Globus pallidus (tissue), 1 donor: ENCODE results near the gene AP5Z1.

Experiments used
- DNase-seq: peaks from one replicate; pipeline ENCODE4 v3.0.0-alpha.2; 2015; ENCODE audit warnings: low spot score

AP5Z1 gene

DNA sequence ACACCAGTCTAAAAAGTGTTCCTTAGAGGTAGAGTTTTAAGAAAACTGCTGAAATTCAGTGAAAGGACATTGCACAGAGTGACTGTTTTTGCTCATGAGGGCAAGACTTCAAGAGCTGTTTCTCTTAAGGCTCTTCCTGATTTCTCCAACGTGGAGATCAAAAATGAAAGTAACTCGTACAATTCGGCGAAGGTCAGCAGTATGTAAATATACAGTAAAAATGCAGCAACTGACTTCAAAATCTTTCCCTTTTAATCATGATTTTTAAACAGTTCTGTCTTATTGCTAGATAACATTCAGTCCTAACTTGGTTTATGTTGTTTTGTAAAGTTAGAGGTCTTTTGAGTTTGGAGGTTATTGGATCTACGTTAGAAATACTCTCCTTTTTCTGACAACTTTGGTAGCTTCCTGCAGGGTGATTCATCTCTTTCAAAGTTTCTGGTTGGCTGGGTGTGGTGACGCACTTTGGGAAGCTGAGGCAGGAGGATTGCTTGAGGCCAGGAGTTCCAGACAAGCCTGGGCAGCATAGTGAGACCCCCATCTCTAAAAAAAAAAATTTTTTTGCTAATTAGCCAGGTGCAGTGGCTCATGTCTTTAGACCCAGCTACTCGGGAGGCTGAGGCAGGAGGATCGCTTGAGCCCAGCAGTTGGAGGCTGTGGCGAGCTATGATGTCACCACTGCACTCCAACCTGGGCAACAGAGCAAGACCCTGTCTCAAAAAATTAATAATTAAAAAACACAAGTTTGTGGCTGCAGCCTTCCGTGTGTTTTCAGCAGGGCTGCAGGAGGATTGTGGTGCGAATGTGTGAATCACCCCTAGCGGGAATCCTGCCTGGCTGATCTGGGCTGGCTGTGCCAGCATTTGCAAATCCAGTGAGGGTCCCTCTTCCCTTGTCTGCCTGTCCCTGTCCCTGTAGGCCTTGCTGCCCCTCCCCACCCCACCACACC lies 29.2 kb upstream of the AP5Z1 start:
- DNase-seq, result no peak

DNA sequence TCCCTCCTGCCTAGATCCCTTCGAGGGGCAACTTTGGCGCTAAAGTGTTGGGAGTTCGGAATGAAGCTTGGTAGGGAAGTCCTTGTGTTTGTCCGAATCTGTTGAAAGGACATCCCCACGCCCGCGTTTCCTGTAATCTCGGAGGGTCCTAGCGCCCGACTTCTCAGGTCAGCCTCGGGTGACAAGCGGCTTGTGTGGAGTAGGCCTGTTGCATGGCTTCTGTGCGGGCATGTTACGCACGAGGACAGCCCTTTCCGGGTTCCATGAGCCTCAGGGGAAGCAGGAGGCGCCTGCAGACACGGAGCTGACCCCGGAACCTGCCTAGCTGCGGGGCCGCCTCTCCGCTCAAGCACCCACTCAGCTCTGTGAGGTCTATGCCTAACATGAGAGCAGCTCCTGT lies 28.4 kb upstream of the AP5Z1 start:
- no peak for DNase-seq

DNA sequence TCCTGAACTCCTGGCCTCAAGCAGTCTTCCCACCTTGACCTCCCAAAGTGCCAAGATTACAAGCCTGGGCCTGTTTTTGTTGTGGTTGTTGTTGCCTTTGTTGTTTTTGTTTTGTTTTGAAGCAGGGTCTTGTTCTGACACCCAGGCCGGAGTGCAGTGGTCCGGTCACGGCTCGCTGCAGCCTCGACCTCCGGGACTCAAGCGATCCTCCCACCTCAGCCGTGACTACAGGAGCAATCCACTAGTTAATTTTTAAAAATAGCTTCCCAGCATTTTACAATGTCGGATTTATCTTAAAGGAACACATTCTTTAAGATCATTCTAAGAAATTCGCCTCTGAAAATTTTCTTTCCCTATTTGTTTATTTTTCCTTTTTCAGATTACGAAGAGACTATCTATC lies 27.7 kb upstream of the AP5Z1 start:
- DNase-seq, result no peak

DNA sequence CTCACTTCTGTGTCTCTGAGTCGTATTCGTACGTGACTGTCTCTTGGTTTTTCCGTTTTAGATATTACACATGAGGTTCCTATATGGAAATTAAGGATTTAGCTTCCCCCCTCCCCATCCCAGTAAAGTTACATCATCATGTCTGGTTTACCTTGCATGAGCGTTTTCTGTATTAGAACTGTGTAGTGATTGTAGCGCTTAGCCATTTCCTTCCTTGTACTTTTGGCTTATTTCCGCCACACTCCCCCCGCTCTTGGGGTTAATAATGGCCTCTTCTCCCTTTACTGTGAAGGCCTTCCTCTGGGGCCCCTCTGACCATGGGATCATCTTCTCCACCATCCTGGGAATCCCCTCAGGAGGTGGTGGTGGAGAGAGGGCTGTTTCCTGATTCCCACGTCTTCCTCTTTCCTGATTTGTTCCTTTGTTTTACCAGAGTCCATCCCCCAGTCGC lies 27.2 kb upstream of the AP5Z1 start:
- DNase-seq, result no peak

DNA sequence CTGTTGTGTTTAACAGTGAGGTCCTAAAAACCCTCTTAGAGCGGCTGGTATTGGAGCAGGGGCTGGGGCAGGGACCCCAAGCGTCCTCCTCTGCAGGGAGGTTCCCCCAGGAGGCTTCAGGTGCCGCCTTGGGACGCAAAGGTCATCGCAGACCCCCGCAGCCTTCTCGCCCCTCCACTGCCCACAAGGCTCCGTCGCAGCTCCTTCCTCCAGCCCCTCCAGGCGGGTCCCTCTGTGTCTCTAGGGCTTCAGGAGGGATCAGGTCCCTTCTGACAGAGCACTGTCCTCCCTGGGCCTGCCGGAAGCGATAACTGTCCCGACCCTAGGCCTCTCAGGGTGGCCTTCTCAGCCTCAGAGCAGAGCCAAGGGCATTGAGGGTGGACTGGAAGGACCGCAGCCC lies 26.1 kb upstream of the AP5Z1 start:
- DNase-seq, result no peak

DNA sequence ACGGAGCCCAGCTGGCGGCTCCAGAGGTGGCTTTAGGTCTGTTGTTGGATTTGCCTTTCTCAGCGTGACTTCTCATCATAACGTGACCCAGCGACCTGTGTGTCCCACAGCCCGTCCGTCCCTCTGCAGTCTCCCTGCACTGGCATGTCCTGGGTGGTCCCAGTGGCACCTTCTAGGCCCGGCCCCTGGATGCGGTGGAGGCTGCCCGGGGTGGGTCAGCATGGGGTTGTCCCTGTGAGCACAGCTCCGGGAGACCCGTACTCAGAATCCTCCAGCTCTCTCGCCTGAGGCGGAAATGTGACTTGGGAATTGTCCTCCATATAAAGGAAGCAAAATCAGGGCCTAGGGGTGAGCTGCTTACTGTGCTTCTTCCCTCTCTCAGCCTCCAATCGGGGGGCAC lies 25.6 kb upstream of the AP5Z1 start:
- DNase-seq, result no peak

DNA sequence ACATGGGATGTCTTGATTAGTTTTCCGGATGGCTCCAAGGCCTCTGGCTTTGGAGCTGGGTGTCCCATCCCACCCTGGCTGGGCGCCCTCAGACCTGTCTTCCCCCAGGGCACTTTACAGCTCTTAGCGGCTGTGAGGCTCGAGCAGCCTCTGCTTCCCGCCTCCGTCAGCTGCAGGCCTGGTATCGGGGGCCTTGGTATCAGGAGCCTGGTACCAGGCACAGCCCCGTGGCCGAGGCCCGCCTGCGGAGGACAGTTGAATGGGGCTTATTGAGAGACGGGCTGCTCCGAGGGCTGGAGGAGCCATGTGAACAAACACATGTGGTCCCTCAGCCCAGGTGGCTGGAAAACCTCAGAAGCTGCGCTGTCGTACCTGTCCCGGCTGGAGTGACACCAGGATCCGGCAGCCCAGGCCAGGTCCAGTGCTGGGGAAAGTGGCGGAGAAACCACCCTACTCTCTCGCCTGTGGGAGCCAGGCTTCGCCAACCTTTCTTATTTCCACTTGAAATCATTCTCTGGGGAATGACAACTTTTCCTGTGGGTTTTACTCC lies 23.9 kb upstream of the AP5Z1 start:
- peak; percentile 87 for DNase-seq

DNA sequence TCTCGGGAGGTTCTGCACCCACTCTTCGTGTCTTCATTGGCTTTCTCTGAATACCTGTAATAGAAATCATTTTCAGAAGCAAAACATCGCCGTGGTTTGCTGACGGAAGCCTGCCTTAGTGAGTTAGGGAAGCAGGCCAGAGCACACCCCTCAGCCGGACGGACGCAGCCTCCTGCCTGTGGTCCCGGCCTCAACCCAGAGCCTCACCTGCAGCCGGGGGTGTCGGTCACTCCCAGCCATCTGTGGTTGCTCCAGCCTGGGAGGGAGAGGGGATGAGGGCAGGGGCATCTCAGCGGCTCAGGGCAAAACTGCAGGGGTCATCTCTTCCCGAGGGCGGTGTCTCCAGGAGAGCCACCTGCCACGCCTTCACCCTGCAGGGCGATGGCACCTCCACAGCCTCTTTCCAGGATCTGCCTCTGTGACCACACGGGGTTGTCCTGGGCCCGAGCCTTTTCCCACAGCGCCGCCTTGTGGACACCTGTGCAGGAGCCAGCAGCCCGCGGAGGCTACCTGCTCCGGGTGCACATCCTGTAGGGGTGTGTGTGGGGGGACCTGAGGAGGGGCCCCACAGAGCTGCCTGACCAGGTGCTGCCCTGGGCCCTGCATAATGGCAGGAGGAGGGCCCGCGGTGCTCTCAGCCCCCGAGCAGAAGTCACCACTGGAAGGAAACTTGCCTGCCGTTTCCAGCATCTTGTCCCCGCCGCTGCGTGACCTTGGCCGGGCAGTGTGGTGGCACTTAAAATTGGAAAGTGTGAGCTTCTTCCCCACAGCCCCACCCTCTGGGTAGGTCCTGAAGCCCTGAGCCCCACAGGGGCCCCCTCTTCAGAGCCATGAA lies 21.6 kb upstream of the AP5Z1 start:
- DNase-seq, result peak; percentile 69

DNA sequence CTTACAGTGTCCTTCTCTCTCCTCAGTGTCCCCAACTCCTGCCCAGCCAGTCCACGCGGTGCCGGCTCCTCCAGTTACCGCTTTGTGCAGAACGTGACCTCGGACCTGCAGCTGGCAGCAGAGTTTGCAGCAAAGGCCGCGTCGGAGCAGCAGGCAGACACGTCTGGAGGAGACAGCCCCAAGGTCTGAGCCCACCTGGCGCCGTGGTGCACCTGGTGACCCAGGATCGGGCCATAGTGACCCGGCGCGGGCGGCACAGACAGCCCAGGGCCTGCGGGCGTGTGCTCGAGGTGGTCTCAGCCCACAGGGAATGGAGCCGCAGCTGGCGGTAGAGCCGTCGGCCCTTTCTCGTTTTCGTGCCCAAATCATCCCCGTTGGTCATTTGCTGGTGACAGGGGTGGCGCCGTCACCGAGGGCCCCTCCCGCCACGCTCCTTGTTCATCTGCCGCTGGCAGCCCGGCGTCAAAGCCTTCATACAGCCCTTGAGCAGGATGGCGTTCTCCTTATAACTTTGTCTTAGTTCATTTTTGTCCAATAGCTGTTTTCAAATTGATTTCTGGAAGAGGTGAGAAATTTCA lies 20.9 kb upstream of the AP5Z1 start:
- no peak for DNase-seq

DNA sequence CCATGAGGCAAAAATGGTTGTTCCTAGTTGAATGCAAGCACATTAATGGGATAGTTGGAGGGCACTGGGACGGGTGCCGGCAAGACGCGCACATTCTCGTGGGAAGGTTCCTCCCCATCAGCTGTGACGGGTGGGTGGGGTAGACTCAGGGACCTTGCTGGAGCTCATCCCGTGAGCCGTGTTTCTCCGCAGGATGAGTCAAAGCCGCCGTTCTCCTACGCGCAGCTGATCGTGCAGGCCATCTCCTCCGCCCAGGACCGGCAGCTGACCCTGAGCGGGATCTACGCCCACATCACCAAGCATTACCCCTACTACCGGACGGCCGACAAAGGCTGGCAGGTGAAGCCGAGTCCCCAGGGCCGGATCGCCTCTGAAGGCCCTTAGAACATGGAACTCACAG lies 20.4 kb upstream of the AP5Z1 start:
- DNase-seq, result no peak

DNA sequence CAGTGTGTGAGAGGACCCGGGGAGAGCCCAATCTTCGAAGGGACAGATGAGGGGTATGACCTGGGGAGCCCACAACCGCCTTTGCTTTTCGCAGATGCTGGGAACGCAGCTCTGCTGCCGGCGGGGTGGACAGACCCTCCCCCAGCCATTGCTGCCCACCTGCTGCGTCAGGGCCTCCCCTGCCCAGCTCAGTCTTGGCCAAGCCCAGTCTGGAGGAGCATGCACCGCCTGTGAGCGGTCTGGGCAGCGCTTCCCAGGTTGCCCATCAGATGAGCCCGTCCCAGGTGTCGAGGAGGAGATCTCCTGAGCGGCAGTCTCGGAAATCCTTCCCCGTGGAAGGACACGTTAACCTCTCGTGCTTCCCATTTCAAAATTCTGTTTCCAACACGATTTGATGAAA lies 17.3 kb upstream of the AP5Z1 start:
- no peak for DNase-seq

DNA sequence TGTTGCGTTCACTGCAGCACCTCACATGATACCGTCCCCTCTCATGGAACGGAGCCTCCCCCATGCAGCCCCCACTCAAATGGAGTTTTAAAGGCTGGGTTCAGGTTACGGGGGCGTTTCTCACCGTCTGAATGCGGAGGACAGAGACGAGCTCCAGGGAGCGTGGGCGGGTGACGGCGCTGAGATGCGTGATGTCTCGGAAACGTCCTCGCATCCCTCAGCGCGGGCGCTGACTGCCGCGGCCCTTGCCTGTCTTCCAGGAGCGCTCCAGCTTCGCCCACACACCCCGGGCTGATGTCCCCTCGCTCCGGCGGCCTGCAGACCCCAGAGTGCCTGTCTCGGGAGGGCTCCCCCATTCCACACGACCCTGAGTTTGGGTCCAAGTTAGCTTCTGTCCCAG lies 16.6 kb upstream of the AP5Z1 start:
- DNase-seq, result no peak

DNA sequence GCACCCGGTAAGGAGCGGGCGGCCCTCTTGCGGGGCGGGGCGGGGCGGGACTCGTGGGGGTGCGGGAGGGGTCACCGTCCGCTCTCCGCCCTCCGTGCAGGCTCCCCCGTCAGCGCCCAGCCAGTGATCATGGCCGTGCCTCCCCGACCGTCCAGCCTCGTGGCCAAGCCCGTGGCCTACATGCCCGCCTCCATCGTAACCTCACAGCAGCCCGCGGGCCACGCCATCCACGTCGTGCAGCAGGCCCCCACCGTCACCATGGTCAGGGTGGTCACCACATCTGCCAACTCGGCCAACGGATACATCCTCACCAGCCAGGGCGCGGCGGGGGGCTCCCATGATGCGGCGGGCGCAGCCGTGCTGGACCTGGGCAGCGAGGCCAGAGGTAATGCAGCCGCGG lies 16.2 kb upstream of the AP5Z1 start:
- DNase-seq, result no peak

DNA sequence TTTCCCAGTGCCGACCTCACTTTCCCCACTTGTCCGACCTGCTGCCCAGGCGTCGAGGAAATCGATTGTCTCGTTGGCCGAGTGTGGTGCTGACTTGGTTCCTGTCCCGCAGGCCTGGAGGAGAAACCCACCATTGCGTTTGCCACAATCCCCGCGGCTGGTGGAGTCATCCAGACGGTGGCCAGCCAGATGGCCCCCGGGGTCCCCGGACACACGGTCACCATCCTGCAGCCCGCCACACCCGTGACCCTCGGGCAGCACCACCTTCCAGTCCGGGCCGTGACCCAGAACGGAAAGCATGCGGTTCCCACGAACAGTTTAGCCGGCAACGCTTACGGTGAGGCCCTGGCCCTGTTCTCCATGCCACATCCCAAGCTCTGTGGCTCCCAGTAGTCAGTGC lies 14.5 kb upstream of the AP5Z1 start:
- no peak for DNase-seq

DNA sequence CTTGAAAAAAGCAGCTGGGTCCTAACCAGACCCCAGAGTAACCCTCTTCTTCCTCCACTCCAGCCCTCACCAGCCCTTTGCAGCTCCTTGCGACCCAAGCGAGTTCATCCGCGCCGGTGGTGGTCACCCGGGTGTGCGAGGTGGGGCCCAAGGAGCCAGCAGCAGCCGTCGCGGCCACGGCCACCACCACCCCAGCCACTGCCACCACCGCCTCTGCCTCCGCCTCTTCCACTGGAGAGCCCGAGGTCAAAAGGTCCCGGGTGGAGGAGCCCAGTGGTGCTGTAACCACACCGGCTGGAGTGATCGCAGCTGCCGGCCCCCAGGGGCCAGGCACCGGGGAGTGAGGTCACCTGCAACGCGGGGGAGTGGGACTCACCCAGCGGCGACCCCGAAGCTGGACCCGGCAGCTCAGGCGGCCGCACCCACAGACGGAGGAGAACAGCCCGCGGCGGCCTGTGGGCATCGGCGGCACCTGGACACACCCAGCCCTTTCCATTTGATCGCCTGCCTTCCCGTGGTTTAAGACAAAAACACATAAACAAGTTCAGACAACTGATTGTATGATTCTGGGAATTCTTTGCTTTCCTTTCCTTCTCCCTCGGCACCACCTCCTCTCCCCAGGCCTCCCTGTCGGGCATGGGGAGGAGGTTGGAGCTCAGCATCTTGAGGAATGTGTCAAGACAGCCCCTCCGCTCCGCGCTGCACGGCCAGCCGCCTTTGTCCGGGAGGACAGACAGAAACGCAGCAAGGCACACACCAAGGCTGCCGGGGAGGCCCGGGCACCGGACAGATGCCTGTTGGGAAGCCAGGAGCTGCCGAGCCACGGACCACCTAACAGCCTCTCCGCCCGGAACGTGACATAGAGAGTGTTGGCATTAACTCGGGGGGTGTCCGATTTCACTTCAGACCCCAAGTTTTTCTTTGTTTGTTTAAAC lies 13.0 kb upstream of the AP5Z1 start:
- no peak for DNase-seq

DNA sequence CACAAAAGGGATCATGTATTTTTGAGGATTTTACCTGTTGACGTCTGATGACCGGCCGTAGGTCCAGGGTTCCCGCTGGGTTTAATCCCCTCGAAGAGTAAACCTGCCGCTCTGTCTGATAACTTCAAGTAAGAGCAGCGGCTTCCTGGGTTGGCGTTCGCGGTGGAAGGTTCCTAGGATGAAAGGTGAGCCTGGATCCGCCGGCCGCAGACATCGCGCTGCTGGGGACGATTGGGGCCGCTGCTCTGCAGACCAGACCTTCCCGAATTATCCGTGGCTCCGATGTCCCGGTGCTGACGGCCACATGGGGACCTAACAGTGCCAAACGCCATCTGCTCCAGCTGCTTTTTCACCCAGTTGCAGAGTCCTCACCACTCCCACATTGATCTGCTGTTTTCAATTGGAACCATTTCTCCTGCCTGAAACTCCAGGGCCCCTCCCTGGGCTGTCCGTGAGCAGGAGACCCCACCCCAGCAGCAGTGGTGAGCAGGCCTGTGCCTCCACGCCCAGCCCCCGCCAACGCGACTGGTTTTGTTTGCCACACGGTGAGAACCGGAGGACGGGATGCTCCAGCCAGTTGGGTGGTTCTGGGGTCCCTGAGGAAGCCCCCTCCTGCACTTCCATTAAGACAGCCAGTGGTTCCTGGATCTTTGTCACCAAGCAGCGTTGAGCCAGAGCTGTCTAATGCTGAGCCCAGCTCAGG lies 12.2 kb upstream of the AP5Z1 start:
- no peak for DNase-seq

DNA sequence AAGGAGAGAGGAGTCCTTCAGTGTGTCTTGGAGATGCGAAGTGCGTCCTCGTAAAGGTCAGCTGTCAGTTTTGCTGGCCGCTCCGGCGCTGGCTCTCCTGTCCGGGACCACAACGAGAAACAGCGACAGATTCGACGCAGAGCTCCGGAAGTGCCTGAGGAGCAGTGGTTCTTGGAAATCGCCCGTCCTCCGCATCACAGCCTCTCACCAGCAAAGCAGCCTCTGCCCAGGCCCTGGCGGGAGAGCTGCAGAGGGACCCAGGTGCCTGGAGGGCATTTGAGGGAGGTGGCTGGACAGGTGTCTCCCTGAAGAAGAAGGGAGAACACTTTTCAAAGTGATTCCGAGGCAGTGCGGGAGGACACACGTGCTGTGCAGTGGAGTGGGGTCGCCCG lies 11.6 kb upstream of the AP5Z1 start:
- DNase-seq, result no peak

DNA sequence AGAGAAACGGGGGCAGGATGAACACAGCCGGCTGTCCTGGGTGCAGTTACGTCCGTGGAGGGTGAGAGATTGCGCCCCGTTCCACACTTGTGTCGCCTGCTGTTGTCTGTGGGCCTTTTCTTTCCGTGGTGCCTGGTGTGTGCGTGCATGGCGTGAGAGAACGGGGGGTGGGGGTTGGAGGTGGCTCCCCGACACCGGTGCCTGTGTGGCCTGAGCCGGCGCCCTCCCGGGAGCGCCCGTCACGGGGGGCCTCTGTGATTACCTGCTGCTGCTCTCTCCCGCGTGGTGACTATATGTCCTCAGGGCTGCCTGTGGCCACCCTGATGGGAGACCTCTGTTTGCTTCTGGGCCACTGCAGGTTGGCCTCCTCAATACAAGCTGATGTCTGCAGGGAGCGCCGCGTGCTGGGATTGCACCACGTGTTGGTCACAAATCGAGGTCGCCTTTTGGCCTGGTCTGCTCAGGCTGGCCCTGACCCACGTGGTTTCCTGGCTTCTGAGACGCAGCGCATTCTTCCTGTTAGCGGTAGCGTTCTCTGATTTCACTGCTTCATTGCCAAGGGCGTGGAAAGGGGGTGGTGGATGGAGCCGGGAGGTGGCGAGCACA lies 10.9 kb upstream of the AP5Z1 start:
- DNase-seq, result no peak

DNA sequence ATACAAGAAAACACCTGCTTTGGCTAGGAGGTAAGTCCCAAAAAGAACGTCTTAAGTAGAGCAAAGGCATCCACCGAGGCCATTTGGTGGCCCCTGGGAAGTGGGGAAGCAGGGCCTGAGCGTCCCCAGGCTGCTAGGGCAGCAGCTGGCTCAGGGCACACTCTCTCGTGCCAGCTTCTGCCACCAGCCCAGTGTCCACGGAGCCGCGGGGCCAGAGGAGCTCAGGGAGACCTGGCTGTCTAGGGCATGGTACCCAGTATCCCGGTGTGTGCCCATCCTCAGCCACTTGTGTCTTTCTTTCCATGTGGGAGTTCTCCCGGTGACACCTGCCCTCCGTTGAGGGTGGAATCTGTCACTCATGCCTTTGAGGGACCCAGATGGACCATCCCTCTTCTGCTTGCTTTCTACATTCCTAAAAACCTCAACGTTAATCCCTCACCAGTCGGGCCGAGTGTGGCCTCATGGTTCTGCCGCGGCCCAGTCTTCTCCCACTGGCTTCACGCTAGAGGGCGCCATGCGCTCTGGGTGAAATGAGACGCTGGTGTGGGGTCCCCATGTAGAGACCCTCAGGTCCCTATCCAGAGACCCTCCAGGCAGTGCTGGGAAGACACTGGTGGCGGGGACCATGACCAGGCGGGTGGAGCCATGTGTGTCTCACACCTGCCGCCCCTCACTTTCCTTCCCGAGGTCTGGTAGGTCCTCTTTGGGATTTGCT lies 9.5 kb upstream of the AP5Z1 start:
- no peak for DNase-seq
